Type B pancreatic cell (in vitro differentiated cells): ENCODE data around the gene PLCG1. TPM values are rescaled to one million over a fixed set of nuclear protein-coding genes. Genes with fewer than 3 reads are reported as not detected.
A peak's percentile ranks its signal among the peaks of the same experiment; 100 is the strongest.

Source experiments
- DNase-seq: peaks from one replicate; pipeline ENCODE4 v3.0.0; 2021; ENCODE audit warnings: mixed read lengths; ENCODE audit not compliant: unreplicated experiment; ENCODE audit errors: extremely low spot score
- H3K27ac Mint-ChIP-seq: 2 replicates; pipeline ENCODE4 v1.8.0; 2021; ENCODE audit warnings: mild to moderate bottlenecking, mixed read lengths
- H3K27me3 Mint-ChIP-seq: 2 replicates; pipeline ENCODE4 v1.8.0; 2021; ENCODE audit warnings: mixed read lengths
- H3K36me3 Mint-ChIP-seq: 2 replicates; pipeline ENCODE4 v1.8.0; 2021; ENCODE audit warnings: mixed read lengths
- H3K4me1 Mint-ChIP-seq: one replicate; pipeline ENCODE4 v1.8.0; 2021; ENCODE audit warnings: mixed read lengths; ENCODE audit not compliant: unreplicated experiment
- H3K4me3 Mint-ChIP-seq: 2 replicates; pipeline ENCODE4 v1.8.0; 2021; ENCODE audit warnings: mild to moderate bottlenecking, mixed read lengths
- H3K9me3 Mint-ChIP-seq: 2 replicates; pipeline ENCODE4 v1.8.0; 2021; ENCODE audit warnings: mixed read lengths
- CTCF ChIP-seq: fragments of 200-600 bp; sonication (generic); conservative IDR thresholded peaks from 2 replicates; pipeline ENCODE4 v1.5.0; 2021; ENCODE audit warnings: antibody characterized with exemption, mild to moderate bottlenecking
- total RNA-seq: library from RNA; stranded (reverse); gene quantifications from 2 replicates; pipeline ENCODE4 v1.2.1, GENCODE V29; 2021; ENCODE audit warnings: low replicate concordance

Gene PLCG1
- total RNA-seq, 1 donor from 2014 or later = 241 TPM

DNA sequence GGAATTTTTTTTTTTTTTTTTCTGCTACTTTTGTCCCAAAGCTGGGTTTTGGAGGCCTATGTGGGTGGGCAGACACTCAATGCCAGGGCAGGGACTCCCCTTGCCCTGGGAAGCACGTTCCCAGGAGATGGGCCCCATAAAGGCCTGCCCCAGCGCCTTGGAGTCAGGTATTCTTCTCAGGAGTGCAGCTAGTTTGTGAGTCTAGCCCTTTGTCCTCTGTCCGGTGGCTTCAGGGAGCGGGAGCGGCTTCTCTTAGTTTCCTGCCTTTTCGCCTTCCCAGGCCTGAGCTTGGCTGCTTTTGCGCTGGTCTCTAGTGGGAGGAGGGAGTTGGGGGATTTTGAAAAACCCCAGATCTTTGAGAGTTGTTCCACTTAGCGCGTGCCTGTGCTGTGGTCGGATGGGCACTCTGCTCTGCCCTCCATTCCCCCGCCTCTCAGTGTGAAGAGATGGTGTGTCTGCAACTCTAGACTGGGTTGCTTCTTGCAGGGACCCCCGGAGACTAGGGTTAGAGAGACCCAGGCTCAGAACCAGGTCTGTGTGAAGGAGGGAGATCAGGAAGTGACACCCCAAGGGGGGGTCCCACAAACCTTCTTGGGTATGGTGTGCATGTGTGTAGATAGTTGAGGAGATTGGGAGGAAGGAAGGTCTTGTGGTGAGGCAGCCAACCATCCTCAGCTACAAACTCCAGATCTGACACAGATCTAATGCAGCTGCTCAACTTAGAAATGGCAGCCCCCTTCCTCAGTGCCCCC is 1.3 kb downstream of the PLCG1 start:
- Mint-ChIP-seq H3K9me3 (no peaks in the 10 kb centered on the region), H3K36me3 (peaks cover 15% of the 10 kb centered on the region), H3K4me1 (peaks cover 62% of the 10 kb centered on the region), H3K27me3 (no peaks in the 10 kb centered on the region), H3K27ac (peak overlapping the region; percentile 93), H3K4me3 (peak overlapping the region; percentile 95)
- TF ChIP-seq CTCF = no peak
- DNase-seq = no peak

DNA sequence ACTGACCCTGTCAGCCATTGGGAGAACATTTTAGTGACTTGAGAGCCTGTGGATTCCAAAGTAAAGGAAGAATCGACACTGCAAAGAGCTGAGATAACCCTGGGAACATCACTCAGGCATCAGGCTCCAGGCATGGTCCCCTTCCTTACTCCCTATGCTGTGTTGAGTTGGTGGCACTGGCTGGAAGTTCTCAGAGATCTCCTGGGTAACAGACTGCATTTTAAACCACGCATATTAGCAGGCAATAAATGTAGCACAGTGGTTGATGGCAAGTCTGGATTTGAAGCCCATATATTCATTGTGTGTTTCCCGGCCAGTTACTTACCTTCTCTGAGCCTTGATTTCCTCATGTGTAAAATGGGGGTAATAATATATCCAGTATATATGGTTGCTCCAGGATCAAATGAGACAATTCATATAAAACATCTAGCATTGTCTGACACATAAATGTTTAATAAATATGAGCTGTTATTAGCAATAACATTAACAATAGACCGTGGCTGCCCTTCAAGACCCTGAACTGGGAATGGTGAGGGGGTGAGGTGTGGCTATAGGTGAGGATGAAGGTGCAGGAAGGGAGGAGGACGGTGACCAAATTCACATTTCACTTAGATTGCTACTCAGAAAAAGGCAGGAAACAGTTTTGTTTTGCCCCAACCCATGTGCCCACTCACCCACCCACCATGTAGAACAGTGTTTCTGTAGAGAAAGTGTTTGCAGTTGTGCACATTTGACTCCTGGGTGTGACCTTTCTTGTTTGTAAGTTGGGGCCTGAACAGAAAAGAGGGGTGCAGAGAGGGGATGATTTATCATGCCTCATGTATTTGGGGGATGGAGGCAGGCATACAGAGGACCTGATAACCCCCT is 2.1 kb downstream of the PLCG1 start:
- TF ChIP-seq CTCF = no peak
- Mint-ChIP-seq H3K4me1 (peaks cover 66% of the 10 kb centered on the region), H3K9me3 (no peaks in the 10 kb centered on the region), H3K36me3 (peaks cover 21% of the 10 kb centered on the region), H3K4me3 (peak overlapping the region; percentile 95), H3K27me3 (no peaks in the 10 kb centered on the region), H3K27ac (peak overlapping the region; percentile 74)
- no peak for DNase-seq

DNA sequence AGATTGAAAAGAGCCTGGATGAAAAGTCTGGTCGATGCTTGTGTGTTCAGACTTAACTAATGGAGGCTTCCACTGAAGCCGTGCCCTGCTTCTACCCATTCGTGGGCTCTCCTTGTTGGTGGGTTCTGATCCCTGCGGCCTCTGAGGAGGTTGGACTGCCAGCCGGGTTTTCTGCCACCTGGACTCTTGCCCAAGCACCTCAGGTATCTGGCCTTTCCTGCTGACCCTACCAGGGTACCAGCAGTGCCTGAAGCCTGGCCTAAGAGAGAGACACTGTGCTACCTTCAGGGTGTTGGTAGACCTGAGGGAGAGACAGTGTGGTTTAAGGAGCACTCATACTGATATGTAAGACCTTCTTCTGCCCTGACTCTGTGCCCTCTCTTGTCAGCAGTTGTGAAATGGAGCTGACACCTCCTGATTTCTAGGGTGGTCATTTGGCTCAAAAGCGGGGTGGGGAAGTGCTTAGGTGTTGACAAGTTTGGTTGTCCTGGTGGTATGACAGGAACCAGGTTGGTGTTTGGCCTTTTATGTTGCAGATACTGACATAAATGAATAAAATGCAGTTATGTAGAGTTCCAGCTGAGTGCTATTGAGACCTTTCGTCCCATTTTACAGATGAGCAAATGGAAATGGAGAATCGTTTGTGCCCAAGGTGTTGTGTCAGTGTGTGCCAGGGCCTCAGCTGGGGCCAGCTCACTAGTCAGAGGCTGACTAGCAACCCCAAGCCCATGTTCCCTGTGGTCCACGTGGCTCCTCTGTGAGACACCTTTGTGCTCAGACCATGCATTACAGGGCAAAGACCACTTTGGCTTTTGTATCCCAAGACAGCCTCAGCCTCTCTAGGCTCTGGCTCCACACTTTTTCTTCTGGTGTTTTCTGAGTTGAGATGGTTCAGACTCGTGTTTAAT is 3.1 kb downstream of the PLCG1 start:
- Mint-ChIP-seq H3K4me3 (peak overlapping the region; percentile 95), H3K27me3 (no peaks in the 10 kb centered on the region)
- DNase-seq = no peak

GRCh38 chr20:41141153-41141815 is 3.9 kb downstream of the PLCG1 start:
- Mint-ChIP-seq H3K27ac (no peak overlapping the region), H3K4me1 (peaks cover 67% of the 10 kb centered on the region)
- no peak for DNase-seq

More for the DNA sequence above, 3.1 kb downstream of the PLCG1 start:
- Mint-ChIP-seq H3K36me3 (peaks cover 28% of the 10 kb centered on the region), H3K9me3 (no peaks in the 10 kb centered on the region), H3K4me1 (peaks cover 74% of the 10 kb centered on the region), H3K27ac (no peak overlapping the region)
- no peak for TF ChIP-seq CTCF

More at GRCh38 chr20:41141153-41141815, 3.9 kb downstream of the PLCG1 start:
- peaks cover 28% of the 10 kb centered on the region for H3K36me3 Mint-ChIP-seq
- peak overlapping the region; percentile 95 for H3K4me3 Mint-ChIP-seq
- H3K27me3 Mint-ChIP-seq = no peaks in the 10 kb centered on the region
- H3K9me3 Mint-ChIP-seq = no peaks in the 10 kb centered on the region
- TF ChIP-seq CTCF = no peak
